HG03460 (cell line): ENCODE results near the gene CCDC85C.

Experiments
- ATAC-seq: cut with Tn5 transposase; IDR thresholded peaks from one replicate; pipeline ENCODE4 v1.9.1; 2021; ENCODE audit not compliant: unreplicated experiment

Gene CCDC85C

DNA sequence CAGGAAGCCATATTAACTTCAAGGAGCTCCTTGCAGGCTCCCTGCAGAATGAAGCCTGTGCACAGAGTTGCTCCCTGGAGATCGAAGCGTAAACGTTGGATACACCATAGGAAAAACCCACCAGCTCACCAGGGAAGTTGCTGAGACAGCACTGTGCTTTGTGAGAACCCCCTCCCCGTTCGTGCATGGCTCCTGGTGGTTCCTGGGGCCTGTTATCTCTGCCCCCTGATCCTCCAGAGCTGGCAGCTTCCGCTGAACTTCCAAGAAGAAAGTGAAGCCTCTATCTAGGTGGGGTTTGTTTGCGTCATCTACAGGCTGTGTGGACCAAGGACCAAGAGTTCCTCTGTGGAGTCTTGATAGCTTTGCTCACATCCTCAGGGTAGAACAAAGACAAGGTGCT lies 2.4 kb upstream of the CCDC85C start:
- ATAC-seq = no peak

DNA sequence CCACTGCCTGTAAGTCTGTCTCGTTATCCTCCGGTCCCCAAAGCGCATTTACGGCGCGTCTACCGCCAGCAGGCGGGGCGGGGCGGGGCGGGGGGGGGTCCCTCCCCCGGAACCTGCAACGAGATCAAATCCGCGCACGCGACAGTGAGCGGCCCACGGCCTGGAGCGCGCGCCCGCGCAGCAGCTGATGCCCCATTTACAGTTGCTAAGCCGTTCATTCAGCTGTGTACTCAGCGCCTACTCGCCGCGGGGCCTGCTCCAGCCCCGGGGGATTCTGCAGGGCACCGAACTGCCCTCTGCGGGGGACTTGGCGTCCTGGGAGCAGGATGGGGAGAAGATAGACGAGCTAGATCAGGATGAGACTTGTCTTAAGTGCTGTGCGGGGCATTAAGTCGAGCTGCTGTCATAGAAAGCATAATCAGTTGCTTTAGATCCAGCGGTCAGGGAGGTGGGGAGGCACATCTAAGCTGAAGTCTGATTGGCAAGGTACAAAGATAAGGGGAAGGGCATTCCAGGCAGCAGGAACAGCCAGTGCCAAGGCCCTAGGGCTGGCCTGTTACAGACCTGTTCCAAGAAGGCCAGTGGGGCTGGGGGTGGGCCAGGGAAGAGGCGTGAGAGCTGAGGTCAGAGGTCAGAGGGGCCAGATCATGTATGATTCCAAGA lies 1.4 kb upstream of the CCDC85C start:
- ATAC-seq = peak; percentile 25

DNA sequence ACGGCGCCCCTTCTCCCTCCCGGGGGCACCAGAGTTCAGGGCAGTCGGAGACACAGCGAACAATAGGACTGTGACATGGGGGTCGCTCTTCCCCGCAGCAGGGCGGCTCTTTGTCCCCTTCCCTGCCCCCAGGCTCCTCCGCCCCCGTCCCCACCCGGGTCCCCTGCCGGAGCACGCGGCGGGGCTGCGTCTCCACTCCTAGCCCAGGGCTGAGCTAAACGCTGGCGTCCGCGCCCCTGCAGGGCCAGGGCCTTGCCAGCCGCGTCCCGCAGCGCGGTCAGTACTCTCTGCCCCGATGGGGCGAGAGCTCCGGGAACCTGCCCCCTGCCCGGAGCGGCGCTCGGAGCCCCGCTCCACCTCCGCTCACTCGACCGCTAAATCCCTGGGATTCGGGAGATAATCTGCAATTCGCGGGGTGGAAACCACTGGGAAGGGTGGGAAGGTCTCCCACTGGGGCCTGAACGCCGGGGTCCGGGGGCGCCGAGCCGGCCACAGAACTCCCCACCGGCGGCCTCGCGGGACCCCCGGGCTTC lies 825 bp upstream of the CCDC85C start:
- peak; percentile 20 for ATAC-seq

DNA sequence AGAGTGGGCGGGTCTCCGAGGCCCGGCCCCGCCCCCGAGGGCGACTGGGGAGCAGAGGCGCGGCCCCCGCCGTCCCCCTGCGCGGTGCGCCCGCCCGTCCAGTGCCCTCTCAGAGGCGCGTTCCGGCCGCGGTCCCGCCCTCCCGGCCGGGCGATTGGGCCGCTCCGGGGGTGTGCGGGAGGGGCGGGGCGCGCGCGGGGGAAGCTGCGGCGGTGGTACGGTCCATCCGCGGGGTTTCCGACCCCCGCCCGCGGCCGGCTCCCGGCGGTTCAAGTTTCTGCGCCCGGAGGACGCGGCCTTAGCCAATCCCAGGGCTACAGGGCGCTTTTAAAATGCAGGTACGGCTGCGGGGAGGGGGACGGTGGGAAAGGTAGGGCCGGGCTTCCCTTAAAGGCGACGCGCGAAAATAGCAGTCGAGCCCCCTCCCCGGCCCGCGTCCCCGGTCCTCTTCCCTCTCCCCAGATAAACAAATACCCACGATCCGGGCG lies 315 bp upstream of the CCDC85C start:
- peak; percentile 83 for ATAC-seq

DNA sequence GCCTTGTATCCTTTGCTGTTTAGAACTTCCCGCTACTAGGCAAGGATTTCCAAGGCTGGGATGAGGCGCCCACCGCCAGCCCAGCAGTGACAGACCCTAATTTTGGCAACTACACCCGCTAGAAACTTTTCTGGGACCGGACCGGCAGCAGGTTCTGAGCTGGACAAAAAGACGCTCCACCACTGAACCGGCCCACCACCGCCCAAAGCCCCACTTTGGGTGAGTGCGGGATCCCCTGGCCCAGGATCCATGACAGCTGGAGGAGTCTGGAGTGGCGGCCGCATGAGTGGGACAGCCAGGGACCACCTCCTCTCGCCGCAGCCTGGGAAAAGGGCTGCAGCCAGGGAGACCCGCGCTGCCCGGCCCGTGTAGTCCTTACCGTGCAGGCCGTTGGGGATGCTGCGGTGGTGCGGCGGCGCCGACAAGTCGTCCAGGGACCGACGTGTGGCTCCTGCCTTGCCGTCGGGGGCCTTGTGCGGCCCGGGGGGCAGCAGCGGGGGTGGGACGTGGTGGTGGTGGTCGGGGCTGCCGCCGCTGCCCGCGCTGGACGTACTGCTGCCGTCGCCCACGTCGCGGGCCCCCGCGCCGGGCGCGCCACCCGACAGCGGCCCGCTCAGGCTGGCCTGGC lies 1.1 kb downstream of the CCDC85C start:
- no peak for ATAC-seq

DNA sequence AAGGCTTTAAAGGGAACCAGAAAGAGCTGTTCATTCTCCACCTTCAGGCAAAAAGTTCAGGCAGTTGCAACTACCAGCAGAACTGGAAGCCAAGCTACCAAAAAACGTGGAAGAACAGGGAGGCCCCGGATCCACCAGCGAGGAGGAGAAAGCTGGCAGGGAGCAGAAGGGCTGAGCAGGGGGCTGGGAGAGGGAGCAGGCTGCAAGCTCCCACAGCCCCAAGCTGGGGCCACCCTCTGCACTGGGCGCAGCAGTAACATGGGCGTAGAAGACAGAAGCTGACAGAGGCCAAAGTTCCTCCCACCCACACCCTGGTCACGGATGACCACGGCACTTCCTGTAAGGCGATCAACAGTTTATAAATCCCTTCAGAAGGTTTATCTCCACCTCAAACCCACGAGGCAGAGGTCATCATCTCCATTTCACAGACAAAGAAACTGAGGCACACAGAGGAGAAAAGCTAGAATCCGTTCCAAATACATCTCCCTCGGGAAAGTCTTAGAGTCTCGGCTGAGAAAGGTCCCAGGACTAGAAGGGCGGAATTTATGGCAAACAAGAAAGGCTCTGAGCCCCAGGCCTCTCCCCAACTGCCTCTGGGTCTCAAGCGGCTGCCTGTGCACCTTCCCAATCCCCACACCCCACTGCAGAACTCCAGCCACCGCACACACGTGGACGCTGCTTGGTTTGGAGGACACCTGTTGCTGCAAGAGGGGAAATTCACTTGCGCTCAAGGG lies 1.8 kb downstream of the CCDC85C start:
- ATAC-seq = no peak

DNA sequence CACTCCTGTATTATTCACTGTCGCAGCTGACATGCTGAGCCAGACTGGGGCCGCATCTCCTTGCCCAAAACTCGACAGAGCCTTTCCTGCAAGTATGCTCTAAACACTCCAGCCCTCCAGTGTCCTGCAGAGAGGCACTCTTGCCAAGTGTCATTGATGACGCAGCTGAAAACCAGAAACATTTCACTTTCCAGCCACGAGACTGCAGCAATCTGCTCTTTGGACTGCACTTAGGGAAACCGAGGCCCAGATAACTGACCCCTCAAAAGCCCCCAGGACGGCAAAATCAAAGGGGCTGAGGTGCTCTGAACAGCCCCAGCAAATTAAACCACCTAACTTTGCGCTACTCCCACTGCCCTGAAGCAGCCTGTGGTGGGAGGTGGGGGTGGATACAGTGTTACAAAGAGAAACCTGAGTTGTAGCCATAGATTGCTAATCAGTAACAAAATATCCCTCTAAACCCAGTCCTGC lies 2.6 kb downstream of the CCDC85C start:
- ATAC-seq = no peak

DNA sequence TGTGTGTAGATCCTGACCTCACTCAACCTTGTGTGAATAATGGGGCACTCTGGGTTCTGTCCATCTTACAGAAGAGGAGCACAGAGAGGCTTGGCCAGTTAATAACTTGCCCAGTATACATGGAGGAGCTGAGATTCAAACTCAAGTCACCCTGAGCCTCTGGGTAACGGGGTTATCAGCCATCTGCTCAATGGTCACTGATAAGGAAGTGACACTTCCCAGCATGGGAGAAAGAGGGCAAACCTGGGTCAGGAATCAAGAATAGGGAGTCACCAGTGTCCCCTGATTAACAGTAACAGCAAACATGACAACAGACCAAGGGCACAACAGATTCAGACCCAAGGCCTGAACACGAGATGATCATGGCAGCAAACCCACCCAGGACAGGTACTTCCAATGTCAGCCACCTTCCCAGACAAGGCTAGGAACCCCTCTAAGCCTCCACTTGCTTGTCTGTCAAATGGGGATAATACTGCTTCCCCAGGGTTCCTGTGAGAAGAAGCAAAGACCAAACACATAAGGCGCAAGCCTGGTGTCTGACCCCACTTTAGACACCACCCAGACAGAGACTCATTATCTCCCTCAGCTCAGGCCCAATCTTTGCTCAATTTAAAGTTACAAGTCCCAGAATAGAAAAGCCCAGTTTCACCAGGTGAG lies 3.6 kb downstream of the CCDC85C start:
- ATAC-seq = no peak

DNA sequence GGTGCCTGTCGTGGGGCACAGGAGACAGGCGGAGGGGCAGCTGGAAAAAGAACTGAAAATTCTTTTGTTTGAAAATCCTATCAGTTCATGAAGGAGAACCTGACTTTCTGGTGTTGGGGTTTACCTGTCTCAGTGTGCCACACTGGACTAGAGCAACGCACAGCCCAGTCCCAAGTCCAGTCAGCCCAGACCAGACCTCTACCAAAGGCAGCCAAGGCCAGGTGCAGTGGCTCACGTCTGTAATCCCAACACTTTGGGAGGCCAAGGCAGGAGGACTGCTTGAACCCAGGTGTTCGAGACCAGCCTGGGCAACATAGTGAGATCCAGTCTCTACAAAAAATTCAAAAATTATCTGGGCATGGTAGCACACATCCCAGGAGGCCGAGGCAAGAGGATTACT lies 4.6 kb downstream of the CCDC85C start:
- ATAC-seq = no peak

DNA sequence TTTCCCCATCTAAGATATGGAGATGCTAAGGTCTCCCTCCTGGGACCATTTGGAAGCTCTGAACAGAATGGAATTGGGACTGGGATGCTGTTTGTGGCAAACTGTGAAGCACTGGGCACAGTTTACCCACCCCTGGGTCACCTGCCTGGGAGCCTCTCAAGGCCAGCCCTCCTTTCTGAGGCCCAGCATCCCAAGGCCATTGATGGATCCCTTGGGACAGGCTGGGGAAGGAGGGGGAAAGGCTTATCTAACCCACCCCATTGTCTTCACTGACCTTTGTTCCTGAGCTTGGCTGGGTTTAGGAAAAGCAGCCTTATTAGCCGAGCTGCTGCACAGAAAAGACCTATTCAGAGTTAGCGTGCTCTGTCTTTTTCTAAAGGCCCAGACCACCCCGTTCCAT lies 5.2 kb downstream of the CCDC85C start:
- ATAC-seq = no peak

DNA sequence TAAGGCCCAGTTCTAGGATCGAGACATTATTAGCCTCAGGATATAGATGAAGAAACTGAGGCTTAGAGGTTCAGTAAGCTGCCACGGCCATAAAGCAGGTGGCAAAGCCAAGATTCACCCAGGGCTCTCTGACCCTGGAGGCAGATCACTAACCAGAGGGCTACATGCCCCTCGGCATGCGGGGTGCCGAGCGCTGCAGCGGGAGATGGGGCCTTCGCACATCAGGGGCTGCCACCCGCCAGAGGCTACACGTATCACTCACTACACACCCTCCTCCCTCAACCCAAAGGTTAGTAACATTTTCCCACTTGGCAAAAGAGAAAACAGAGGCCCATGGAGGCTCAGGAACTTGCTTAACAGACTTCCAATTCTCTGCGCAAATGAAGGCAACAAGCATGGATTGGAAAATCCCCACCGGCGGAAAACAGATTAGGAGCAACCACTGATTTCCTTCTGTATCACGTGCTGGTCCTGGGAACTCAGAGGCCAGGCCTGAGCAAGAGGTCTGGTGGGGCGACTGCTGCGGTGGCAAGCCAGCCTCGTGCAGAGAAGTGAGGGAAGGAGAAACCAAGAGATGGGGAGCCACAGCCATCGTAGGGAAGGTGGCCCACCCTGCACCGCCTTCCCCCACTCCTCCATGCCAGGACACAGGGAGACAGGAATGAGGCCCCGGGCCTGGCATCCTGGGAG lies 6.0 kb downstream of the CCDC85C start:
- ATAC-seq = no peak

DNA sequence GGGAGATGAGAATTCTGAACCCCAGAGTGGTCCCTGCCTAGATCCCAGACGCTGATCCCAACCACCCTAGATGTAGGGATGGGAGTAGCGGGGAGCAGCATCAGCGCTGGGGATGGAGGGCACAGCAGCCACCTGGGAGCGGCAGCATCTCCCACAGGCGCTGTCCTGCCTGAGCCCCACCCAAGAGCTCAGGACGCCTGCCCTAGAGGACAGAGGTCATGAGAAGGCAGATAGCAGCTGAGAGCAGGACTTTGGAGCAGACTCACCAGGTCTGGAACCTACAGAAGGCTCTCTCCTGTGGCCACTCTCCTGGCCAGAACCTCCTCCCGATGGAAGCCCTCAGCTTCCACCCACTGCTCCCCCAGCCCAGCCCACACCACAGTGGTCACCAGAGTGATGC lies 7.2 kb downstream of the CCDC85C start:
- no peak for ATAC-seq

DNA sequence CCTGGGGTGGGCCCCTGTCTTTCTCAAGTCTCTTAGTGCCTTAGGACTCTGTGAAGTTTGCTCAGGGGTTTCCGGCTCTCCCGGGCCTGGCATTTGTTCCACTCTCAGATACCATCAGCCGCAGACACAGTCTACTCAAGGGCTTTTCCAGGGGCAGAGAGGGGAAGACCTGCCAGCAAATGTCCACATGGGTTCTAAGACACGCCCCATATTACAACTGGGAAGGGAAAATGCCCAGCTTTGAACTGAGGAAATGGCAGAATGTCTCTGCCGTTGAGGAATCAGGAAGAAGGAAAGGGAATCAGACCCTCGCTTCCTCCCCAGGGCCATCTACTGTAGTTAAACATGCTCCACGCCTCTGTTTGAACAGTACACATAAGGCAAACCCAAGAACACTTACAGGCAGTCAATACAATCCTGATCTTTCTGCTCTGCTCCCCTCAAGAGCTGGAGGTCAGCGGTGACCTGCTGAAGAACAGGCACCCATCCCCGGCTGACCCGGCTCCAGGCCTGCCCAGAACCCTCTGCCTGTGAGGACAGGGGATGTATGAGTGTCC lies 7.9 kb downstream of the CCDC85C start:
- no peak for ATAC-seq

DNA sequence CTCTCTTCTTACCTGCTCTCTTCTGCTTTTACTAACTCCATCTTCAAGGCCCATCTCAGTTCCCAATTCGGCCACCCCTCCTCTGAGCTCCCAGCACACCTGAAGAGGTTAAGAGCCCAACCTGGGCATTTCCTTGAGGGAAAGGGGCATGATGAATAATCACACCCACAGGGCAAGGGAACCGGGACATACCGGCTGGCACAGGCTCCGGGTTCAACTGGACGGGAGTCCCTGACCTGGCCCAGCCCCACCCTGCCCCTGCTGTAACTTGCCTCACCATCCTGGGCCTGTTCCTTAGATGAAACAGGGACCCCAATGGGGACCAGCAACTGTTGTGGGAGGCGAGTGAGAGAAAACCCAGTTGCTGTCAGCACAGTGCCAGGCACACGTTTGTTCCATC lies 8.5 kb downstream of the CCDC85C start:
- ATAC-seq = no peak

DNA sequence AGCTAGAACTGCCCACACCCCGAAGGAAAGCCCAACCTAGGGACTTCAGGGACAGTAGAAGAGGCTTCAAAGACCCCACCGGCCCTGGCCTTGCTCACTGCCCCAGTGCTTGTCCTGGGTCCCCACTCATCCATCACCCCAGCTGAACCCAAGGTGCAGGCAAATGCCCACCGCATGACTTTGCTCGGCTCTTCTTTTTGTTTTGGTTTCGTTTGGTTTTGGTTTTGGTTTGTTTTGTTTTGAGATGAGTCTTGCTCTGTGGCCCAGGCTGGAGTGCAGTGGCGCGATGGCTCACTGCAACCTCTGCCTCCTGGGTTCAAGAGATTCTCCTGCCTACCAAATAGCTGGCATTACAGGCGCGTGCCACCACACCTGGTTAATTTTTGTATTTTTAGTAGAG lies 9.0 kb downstream of the CCDC85C start:
- peak; percentile 86 for ATAC-seq

DNA sequence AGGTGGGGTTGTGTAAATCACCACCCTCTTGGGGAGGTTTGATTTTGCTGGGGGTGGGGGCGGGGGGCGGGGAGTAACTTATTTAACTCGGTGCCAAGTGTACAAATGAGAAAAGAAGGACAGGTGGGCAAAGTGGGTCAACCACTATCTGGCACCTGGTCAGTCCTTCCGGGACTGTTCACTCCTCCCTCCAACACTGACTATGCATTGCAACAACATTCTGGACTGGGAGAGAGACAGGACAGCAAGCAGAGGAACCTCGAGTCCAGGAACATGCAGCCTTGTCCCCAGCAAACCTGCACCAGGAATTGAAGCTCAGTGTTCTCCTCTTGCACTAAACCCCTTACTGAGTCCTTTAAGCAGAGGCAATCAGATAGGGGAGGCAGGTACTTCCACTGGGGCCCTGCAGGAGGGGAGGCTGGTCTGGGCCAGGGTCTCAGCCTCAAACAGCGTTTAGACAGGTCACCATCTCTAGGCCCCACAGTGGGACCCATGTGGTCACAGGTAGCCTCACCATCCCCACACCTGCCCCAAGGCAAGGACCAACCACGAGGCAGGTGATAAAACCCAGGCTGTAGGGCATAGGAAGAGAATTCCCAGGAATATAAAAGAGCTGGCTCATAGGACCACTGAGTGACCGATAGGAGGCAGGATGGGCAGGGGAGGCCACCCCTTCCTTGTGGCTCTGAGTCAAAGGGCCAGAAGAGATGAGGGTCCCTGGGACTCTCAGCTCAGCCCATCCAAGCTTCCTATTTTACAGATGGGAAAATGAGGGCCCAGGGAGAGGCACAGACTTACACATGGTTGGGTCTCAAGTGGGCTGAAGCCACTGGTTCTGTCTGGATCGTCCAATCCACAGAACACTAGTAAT lies 9.8 kb downstream of the CCDC85C start:
- no peak for ATAC-seq

DNA sequence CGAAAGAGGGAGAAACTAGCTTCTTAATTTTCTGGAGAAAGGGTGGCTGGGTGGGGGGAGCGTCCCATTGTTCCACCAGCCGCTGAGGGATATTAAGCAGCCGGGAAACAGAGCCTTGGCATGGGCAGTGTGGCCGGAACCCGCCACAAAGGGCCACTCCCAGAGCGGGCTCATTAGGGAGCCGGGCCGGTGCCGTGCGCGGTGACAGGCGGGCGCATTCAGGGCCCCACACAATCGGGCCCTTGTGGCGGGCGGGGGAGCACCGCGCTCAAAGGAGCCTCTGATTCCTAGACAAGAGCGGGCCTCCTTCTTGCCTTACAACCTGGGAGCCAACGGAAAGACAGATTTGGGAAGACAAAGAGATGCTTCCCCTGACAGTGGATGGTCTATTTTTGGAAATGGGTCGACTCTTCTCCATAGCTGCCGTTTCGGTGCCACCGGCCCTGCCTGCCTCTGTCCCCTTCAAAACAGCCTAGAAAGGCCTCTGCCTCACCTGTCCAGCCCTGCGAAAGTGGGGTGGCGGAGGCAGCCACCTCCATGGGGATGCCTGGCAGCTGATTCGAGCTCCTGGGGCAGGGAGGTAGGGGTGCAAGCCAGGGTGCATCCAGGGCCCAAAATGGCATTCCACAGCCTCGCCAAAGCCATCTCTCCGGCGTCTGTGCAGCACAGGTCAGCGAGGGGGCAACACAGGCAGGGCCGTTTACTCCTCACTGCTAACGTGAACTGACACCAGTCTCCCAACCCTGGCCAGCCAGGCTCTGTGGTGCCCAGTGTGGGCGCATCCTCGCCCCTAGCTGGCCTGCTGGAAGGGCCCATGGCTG lies 10.9 kb downstream of the CCDC85C start:
- no peak for ATAC-seq

DNA sequence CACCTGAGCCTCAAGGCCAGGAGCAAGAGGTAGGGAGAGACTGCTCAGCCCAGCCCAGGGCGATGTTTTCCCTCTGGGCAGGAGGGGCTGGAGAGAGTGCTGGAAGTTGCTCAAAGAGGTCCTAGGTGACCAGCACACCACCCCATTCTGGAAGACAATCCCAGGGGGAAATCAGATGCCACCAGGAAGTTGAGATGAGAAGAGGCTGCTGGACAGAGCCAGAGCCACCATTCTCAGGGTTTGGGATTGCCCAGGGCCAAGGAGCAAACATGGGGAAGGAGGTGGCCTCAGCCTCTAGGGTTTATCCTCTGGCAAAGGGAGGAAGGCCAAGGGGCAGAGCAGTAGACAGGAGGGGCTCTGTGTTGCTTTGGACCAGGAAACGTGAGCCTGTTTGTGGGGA lies 11.6 kb downstream of the CCDC85C start:
- ATAC-seq = no peak
